SK-N-SH (cell line): ENCODE measurements around the gene HOXC5. TPM values are rescaled to one million over a fixed set of nuclear protein-coding genes. Genes with fewer than 3 reads are reported as not detected.

Experiments used
- CTCF ChIA-PET: fragments of 300-600, 350-600 bp; formaldehyde crosslinking; extraction: SDS; loops from one replicate; lab custom pipeline; 2021; lab: Yijun Ruan, JAX
- POLR2A ChIA-PET: fragments of 350-600 bp; sonication (Branson Sonifier 250); formaldehyde crosslinking; extraction: SDS; loops from one replicate; lab custom pipeline; 2020; ENCODE audit warnings: antibody characterized with exemption, inconsistent platforms; lab: Yijun Ruan, JAX
- DNase-seq: peaks from one replicate; pipeline ENCODE4 v3.0.0; 2012
- H2AFZ ChIP-seq: fragments of 200-600 bp; sonication (generic); 2 replicates; pipeline ENCODE4 v1.8.1; 2016; ENCODE audit warnings: antibody characterized with exemption, mild to moderate bottlenecking, low read depth
- H3F3A ChIP-seq: fragments of 200-600 bp; sonication (generic); replicated peaks from 2 replicates; pipeline ENCODE3; 2016; ENCODE audit warnings: antibody characterized with exemption, mild to moderate bottlenecking; ENCODE audit not compliant: insufficient read depth
- H3K27ac ChIP-seq, 2 experiments: fragments of 200-500 bp in 1 of 2; fragments of 200-600 bp in 1 of 2; sonication (Bioruptor generic) in 1 of 2; sonication (generic), shearing (Covaris generic) in 1 of 2; 2 replicates each; pipeline versions ENCODE4 v1.5.1 to v1.6.1; 2014 to 2016; ENCODE audit warnings: low read depth in 2 of 2, inconsistent platforms in 1 of 2, low read length in 1 of 2, mild to moderate bottlenecking in 1 of 2, mixed read lengths in 1 of 2
- H3K27me3 ChIP-seq: fragments of 200-600 bp; sonication (generic), shearing (Covaris generic); 2 replicates; pipeline ENCODE4 v1.6.1; 2016; ENCODE audit warnings: mixed run types; ENCODE audit not compliant: insufficient read depth
- H3K36me3 ChIP-seq, 2 experiments: fragments of 200-500 bp in 1 of 2; fragments of 200-600 bp in 1 of 2; sonication (Bioruptor generic) in 1 of 2; sonication (generic) in 1 of 2; replicated peaks in 1 of 2; 2 replicates each; pipeline versions ENCODE3 to v1.5.1; 2014 to 2016; ENCODE audit warnings: low read length in 1 of 2, mild to moderate bottlenecking in 1 of 2; ENCODE audit not compliant: insufficient read depth in 2 of 2, control insufficient read depth in 1 of 2
- H3K4me1 ChIP-seq, 2 experiments: fragments of 200-500 bp in 1 of 2; fragments of 200-600 bp in 1 of 2; sonication (Bioruptor generic) in 1 of 2; sonication (generic), shearing (Covaris generic) in 1 of 2; 2 replicates each; pipeline versions ENCODE4 v1.5.1 to v1.6.1; 2014 to 2016; ENCODE audit warnings: low read depth in 1 of 2, low read length in 1 of 2, mixed run types in 1 of 2; ENCODE audit not compliant: insufficient read depth in 2 of 2, control insufficient read depth in 1 of 2
- H3K4me2 ChIP-seq: fragments of 200-600 bp; sonication (generic), shearing (Covaris generic); 2 replicates; pipeline ENCODE4 v1.6.1; 2017; ENCODE audit warnings: mixed run types
- H3K4me3 ChIP-seq, 2 experiments: fragments of 200-500 bp in 1 of 2; fragments of 200-600 bp in 1 of 2; sonication (Bioruptor generic) in 1 of 2; sonication (generic), shearing (Covaris generic) in 1 of 2; 2 replicates each; pipeline versions ENCODE4 v1.5.1 to v1.8.1; 2014 to 2016; ENCODE audit warnings: low read depth in 2 of 2, inconsistent platforms in 1 of 2, low read length in 1 of 2, mild to moderate bottlenecking in 1 of 2, mixed read lengths in 1 of 2, moderate library complexity in 1 of 2
- H3K79me2 ChIP-seq: fragments of 200-600 bp; sonication (generic); 2 replicates; pipeline ENCODE4 v1.8.1; 2017; ENCODE audit warnings: mild to moderate bottlenecking; ENCODE audit not compliant: insufficient read depth
- H3K9ac ChIP-seq: fragments of 200-600 bp; sonication (generic); 2 replicates; pipeline ENCODE4 v1.6.1; 2017; ENCODE audit warnings: mixed run types
- H3K9me2 ChIP-seq: fragments of 200-600 bp; sonication (generic); 2 replicates; pipeline ENCODE4 v1.6.1; 2017; ENCODE audit warnings: mixed run types
- H3K9me3 ChIP-seq: fragments of 200-600 bp; sonication (generic); 2 replicates; pipeline ENCODE4 v1.6.1; 2017; ENCODE audit warnings: mixed run types, mild to moderate bottlenecking, moderate library complexity
- H4K20me1 ChIP-seq: fragments of 200-600 bp; sonication (generic); 2 replicates; pipeline ENCODE4 v1.6.1; 2017; ENCODE audit warnings: mild to moderate bottlenecking, mixed run types; ENCODE audit not compliant: insufficient read depth
- EP300 ChIP-seq, 2 experiments: IDR thresholded peaks; 2 replicates each; pipeline versions ENCODE4 v1.4.0 to v1.6.1; 2012; ENCODE audit warnings: borderline replicate concordance in 1 of 2, low read depth in 1 of 2, low read length in 1 of 2
- GABPA ChIP-seq: IDR thresholded peaks from 2 replicates; pipeline ENCODE4 v1.4.0; 2012; ENCODE audit warnings: low read depth, mild to moderate bottlenecking
- GATA2 ChIP-seq: sonication (generic); formaldehyde crosslinking; IDR thresholded peaks from 2 replicates; pipeline ENCODE4 v1.5.0; 2020; ENCODE audit warnings: mild to moderate bottlenecking, missing genetic modification reagents
- MEF2A ChIP-seq: IDR thresholded peaks from 2 replicates; pipeline ENCODE4 v1.4.0; 2012; ENCODE audit warnings: low read depth, borderline replicate concordance
- MXI1 ChIP-seq: IDR thresholded peaks from 2 replicates; pipeline ENCODE4 v1.6.1; 2012; ENCODE audit warnings: mild to moderate bottlenecking, low read depth, low read length, improper control_type of control experiment
- NFIC ChIP-seq: IDR thresholded peaks from 2 replicates; pipeline ENCODE4 v1.4.0; 2012; ENCODE audit warnings: borderline replicate concordance
- POLR2AphosphoS5 ChIP-seq: IDR thresholded peaks from 2 replicates; pipeline ENCODE4 v1.6.1; 2012; ENCODE audit warnings: low read depth, low read length
- RAD21 ChIP-seq: IDR thresholded peaks from 2 replicates; pipeline ENCODE4 v1.6.1; 2012; ENCODE audit warnings: mild to moderate bottlenecking, low read length
- RFX5 ChIP-seq: IDR thresholded peaks from 2 replicates; pipeline ENCODE4 v1.6.1; 2012; ENCODE audit warnings: mild to moderate bottlenecking, improper control_type of control experiment, low read length
- SMC3 ChIP-seq: IDR thresholded peaks from 2 replicates; pipeline ENCODE4 v1.6.1; 2012; ENCODE audit warnings: low read depth, low read length, improper control_type of control experiment
- TCF12 ChIP-seq: IDR thresholded peaks from 2 replicates; pipeline ENCODE4 v1.4.0; 2012
- TEAD4 ChIP-seq: IDR thresholded peaks from 2 replicates; pipeline ENCODE4 v1.4.0; 2012; ENCODE audit warnings: mild to moderate bottlenecking, borderline replicate concordance; ENCODE audit not compliant: insufficient read depth
- WGBS: methylation state at CpG from one replicate; pipeline ENCODE4 v1.1.6; 2017; ENCODE audit warnings: low lambda C conversion rate; 5-methylcytosine and 5-hydroxymethylcytosine counted together
- polyA plus RNA-seq, 3 experiments: library from polyadenylated mRNA; depleted of rRNA; stranded (reverse); fragments of >200 nt; gene quantifications; 2 replicates each; pipeline ENCODE4 v1.2.3, GENCODE V29; 2012
- TF ChIP-seq, protein P1 (sequence below): fragments of 200-600 bp; sonication (generic); IDR thresholded peaks from 2 replicates; pipeline ENCODE4 v1.6.1; 2017; ENCODE audit warnings: antibody characterized with exemption, mild to moderate bottlenecking, moderate library complexity

The HOXC5 gene
- polyA plus RNA-seq, 1 of the 3 experiments (the other 2 are of a cell fraction): 2.1 TPM

DNA sequence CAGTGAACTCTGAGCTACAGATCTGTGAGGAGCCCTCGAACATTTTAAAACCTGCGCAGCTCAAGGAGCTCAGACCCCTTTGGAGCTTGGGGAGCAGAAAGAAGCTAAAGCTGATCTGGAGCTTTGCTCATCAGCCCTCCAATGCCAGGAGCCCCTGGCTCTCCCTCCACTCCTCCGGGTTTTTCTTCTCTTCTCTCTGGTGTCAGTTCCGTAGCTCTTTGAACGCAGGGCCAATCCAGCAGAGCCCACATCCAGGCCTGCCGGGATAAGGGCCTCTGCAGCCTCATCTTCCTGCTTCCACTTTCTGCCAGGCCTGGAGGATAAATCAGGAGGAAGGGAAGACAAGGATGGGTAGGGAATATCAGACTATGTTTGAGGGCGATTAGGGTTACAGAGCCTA lies 26.8 kb downstream of the HOXC5 start (continued):
- TF ChIP-seq, protein P1, sequence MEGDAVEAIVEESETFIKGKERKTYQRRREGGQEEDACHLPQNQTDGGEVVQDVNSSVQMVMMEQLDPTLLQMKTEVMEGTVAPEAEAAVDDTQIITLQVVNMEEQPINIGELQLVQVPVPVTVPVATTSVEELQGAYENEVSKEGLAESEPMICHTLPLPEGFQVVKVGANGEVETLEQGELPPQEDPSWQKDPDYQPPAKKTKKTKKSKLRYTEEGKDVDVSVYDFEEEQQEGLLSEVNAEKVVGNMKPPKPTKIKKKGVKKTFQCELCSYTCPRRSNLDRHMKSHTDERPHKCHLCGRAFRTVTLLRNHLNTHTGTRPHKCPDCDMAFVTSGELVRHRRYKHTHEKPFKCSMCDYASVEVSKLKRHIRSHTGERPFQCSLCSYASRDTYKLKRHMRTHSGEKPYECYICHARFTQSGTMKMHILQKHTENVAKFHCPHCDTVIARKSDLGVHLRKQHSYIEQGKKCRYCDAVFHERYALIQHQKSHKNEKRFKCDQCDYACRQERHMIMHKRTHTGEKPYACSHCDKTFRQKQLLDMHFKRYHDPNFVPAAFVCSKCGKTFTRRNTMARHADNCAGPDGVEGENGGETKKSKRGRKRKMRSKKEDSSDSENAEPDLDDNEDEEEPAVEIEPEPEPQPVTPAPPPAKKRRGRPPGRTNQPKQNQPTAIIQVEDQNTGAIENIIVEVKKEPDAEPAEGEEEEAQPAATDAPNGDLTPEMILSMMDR: no peak
- TF ChIP-seq TCF12 (no peak), MXI1 (no peak), MEF2A (no peak), TEAD4 (no peak), GATA2 (CRISPR knock-in tag) (no peak)

DNA sequence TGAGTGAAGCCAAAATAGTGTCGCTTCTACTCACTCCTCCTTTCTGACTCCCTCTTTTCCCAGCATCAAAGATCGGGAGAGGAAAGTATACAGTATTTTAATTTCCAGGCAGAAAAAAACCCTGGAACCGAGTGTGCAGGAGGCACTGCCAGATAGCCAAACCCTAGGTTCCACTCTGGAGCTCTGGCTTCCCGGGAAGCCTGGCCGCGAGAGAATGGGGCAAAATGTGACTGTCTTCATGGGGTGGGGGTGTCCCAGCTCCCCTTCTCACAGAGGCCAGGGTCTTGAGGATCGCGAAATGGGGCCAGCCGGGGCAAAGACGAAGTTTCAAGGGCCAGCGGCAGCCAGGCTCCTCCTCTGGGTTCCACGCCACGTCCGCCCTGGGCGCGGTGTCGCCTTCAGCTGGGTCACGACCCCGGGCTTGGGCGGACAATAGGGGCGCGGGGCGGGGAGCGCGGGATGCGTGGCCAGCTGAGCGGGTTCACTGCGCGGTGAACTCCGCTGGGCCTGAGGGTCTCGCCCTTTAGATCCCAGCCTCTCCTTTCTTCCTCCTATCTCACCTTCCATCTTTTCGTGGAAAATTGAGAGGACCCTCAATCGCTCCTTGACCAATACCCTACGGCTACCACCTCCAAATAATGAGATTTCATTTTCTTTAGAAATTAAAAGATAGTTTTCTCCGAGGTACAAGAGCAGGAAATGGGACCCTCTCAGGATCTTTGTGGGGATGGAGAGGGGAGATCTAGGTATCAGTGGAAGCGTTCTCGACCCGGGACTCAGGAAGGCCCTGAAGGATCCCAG lies 27.5 kb downstream of the HOXC5 start:
- Histone ChIP-seq H3K4me1 (peaks cover 4 to 28% of the 10 kb centered on the region in 2 experiments; a peak in 2 of 4 replicates), H2AFZ (no peak overlapping the region), H3K9me2 (no peaks in the 10 kb centered on the region), H3K9me3 (no peaks in the 10 kb centered on the region), H3K36me3 (peaks cover 0 to 6% of the 10 kb centered on the region in 2 experiments), H3K9ac (no peak overlapping the region), H3K4me3 (no peak overlapping the region), H3K27me3 (no peaks in the 10 kb centered on the region), H4K20me1 (no peaks in the 10 kb centered on the region), H3K79me2 (peaks cover 11% of the 10 kb centered on the region), H3K4me2 (no peak overlapping the region), H3K27ac (no peak overlapping the region), H3F3A (peaks cover 12% of the 10 kb centered on the region)
- WGBS: 94% methylated on average over 29 of the region's 38 CpGs
- DNase-seq: no peak
- CTCF ChIA-PET: interaction anchor here (0.6 to 2.1 kb wide), 7 partner anchors 28 to 154 kb away, joined by 3 to 11 read pairs (median 5); partner anchors contain the start of gene HOXC5
- TF ChIP-seq NFIC (no peak), MEF2A (no peak), SMC3 (no peak), GABPA (no peak), RAD21 (no peak), EP300 (IDR thresholded peaks at IDR 0.05; ENCODE audit: borderline replicate concordance in 1 of 2, low read depth in 1 of 2, low read length in 1 of 2) (no peak), POLR2AphosphoS5 (no peak), RFX5 (no peak)
- POLR2A ChIA-PET: no interaction called here
